GM21619 (cell line): ENCODE results near the gene SART3.

Experiments
- ATAC-seq: cut with Tn5 transposase; IDR thresholded peaks from one replicate; pipeline ENCODE4 v1.9.1; 2021; ENCODE audit not compliant: unreplicated experiment

SART3 gene

GRCh38 chr12:108560752-108561719, at the start of gene SART3:
Gene SART3 (minus strand): TSS chr12:108561173. CDS start chr12:108561154, 19 bp downstream.
- ATAC-seq, result peak; percentile 37

- no peak for ATAC-seq
These were observed 49.4 kb upstream of the SART3 start for GRCh38 chr12:108610336-108610815.

GRCh38 chr12:108609537-108610335, 48.8 kb upstream of the SART3 start:
- no peak for ATAC-seq

- ATAC-seq, result no peak
These were observed 47.6 kb upstream of the SART3 start for GRCh38 chr12:108608616-108609015.

- no peak for ATAC-seq
These were observed 47.1 kb upstream of the SART3 start for GRCh38 chr12:108607981-108608600.

GRCh38 chr12:108606492-108606891, 45.5 kb upstream of the SART3 start:
- ATAC-seq, result no peak

GRCh38 chr12:108605690-108606406, 44.9 kb upstream of the SART3 start:
- no peak for ATAC-seq

GRCh38 chr12:108605000-108605689, 44.2 kb upstream of the SART3 start:
- ATAC-seq, result no peak

GRCh38 chr12:108604208-108604941, 43.4 kb upstream of the SART3 start:
- ATAC-seq, result no peak

GRCh38 chr12:108603743-108604142, 42.8 kb upstream of the SART3 start:
- ATAC-seq, result no peak

- ATAC-seq, result no peak
These were observed 42.2 kb upstream of the SART3 start for GRCh38 chr12:108602976-108603704.

GRCh38 chr12:108602209-108602705, 41.3 kb upstream of the SART3 start:
- no peak for ATAC-seq

GRCh38 chr12:108600702-108601007, 39.7 kb upstream of the SART3 start:
- ATAC-seq, result no peak

GRCh38 chr12:108599948-108600701, 39.2 kb upstream of the SART3 start:
- no peak for ATAC-seq

GRCh38 chr12:108599541-108599940, 38.6 kb upstream of the SART3 start:
- ATAC-seq, result no peak

GRCh38 chr12:108598553-108599250, 37.7 kb upstream of the SART3 start:
- ATAC-seq, result no peak
